SK-N-SH (cell line): ENCODE measurements around the gene LSM3. TPM values are rescaled to one million over a fixed set of nuclear protein-coding genes. Genes with fewer than 3 reads are reported as not detected.

Source experiments
- CTCF ChIA-PET: fragments of 300-600, 350-600 bp; formaldehyde crosslinking; extraction: SDS; loops from one replicate; lab custom pipeline; 2021; lab: Yijun Ruan, JAX
- POLR2A ChIA-PET: fragments of 350-600 bp; sonication (Branson Sonifier 250); formaldehyde crosslinking; extraction: SDS; loops from one replicate; lab custom pipeline; 2020; ENCODE audit warnings: antibody characterized with exemption, inconsistent platforms; lab: Yijun Ruan, JAX
- DNase-seq: peaks from one replicate; pipeline ENCODE4 v3.0.0; 2012
- H2AFZ ChIP-seq: fragments of 200-600 bp; sonication (generic); 2 replicates; pipeline ENCODE4 v1.8.1; 2016; ENCODE audit warnings: antibody characterized with exemption, mild to moderate bottlenecking, low read depth
- H3F3A ChIP-seq: fragments of 200-600 bp; sonication (generic); replicated peaks from 2 replicates; pipeline ENCODE3; 2016; ENCODE audit warnings: antibody characterized with exemption, mild to moderate bottlenecking; ENCODE audit not compliant: insufficient read depth
- H3K27ac ChIP-seq, 2 experiments: fragments of 200-500 bp in 1 of 2; fragments of 200-600 bp in 1 of 2; sonication (Bioruptor generic) in 1 of 2; sonication (generic), shearing (Covaris generic) in 1 of 2; 2 replicates each; pipeline versions ENCODE4 v1.5.1 to v1.6.1; 2014 to 2016; ENCODE audit warnings: low read depth in 2 of 2, inconsistent platforms in 1 of 2, low read length in 1 of 2, mild to moderate bottlenecking in 1 of 2, mixed read lengths in 1 of 2
- H3K27me3 ChIP-seq: fragments of 200-600 bp; sonication (generic), shearing (Covaris generic); 2 replicates; pipeline ENCODE4 v1.6.1; 2016; ENCODE audit warnings: mixed run types; ENCODE audit not compliant: insufficient read depth
- H3K36me3 ChIP-seq, 2 experiments: fragments of 200-500 bp in 1 of 2; fragments of 200-600 bp in 1 of 2; sonication (Bioruptor generic) in 1 of 2; sonication (generic) in 1 of 2; replicated peaks in 1 of 2; 2 replicates each; pipeline versions ENCODE3 to v1.5.1; 2014 to 2016; ENCODE audit warnings: low read length in 1 of 2, mild to moderate bottlenecking in 1 of 2; ENCODE audit not compliant: insufficient read depth in 2 of 2, control insufficient read depth in 1 of 2
- H3K4me1 ChIP-seq, 2 experiments: fragments of 200-500 bp in 1 of 2; fragments of 200-600 bp in 1 of 2; sonication (Bioruptor generic) in 1 of 2; sonication (generic), shearing (Covaris generic) in 1 of 2; 2 replicates each; pipeline versions ENCODE4 v1.5.1 to v1.6.1; 2014 to 2016; ENCODE audit warnings: low read depth in 1 of 2, low read length in 1 of 2, mixed run types in 1 of 2; ENCODE audit not compliant: insufficient read depth in 2 of 2, control insufficient read depth in 1 of 2
- H3K4me2 ChIP-seq: fragments of 200-600 bp; sonication (generic), shearing (Covaris generic); 2 replicates; pipeline ENCODE4 v1.6.1; 2017; ENCODE audit warnings: mixed run types
- H3K4me3 ChIP-seq, 2 experiments: fragments of 200-500 bp in 1 of 2; fragments of 200-600 bp in 1 of 2; sonication (Bioruptor generic) in 1 of 2; sonication (generic), shearing (Covaris generic) in 1 of 2; 2 replicates each; pipeline versions ENCODE4 v1.5.1 to v1.8.1; 2014 to 2016; ENCODE audit warnings: low read depth in 2 of 2, inconsistent platforms in 1 of 2, low read length in 1 of 2, mild to moderate bottlenecking in 1 of 2, mixed read lengths in 1 of 2, moderate library complexity in 1 of 2
- H3K79me2 ChIP-seq: fragments of 200-600 bp; sonication (generic); 2 replicates; pipeline ENCODE4 v1.8.1; 2017; ENCODE audit warnings: mild to moderate bottlenecking; ENCODE audit not compliant: insufficient read depth
- H3K9ac ChIP-seq: fragments of 200-600 bp; sonication (generic); 2 replicates; pipeline ENCODE4 v1.6.1; 2017; ENCODE audit warnings: mixed run types
- H3K9me2 ChIP-seq: fragments of 200-600 bp; sonication (generic); 2 replicates; pipeline ENCODE4 v1.6.1; 2017; ENCODE audit warnings: mixed run types
- H3K9me3 ChIP-seq: fragments of 200-600 bp; sonication (generic); 2 replicates; pipeline ENCODE4 v1.6.1; 2017; ENCODE audit warnings: mixed run types, mild to moderate bottlenecking, moderate library complexity
- H4K20me1 ChIP-seq: fragments of 200-600 bp; sonication (generic); 2 replicates; pipeline ENCODE4 v1.6.1; 2017; ENCODE audit warnings: mild to moderate bottlenecking, mixed run types; ENCODE audit not compliant: insufficient read depth
- CHD2 ChIP-seq: fragments of 150-350 bp; IDR thresholded peaks from 2 replicates; pipeline ENCODE4 v1.6.1; 2018; ENCODE audit warnings: low read length; ENCODE audit not compliant: partially characterized antibody
- ELF1 ChIP-seq: IDR thresholded peaks from 2 replicates; pipeline ENCODE4 v1.4.0; 2012
- EZH2phosphoT487 ChIP-seq: fragments of 200-600 bp; sonication (generic); IDR thresholded peaks from 2 replicates; pipeline ENCODE4 v1.6.1; 2017; ENCODE audit warnings: low read depth, mixed run types, mild to moderate bottlenecking, antibody characterized with exemption, moderate library complexity, borderline replicate concordance
- FOXM1 ChIP-seq: IDR thresholded peaks from 2 replicates; pipeline ENCODE4 v1.4.0; 2012; ENCODE audit warnings: low read depth, mild to moderate bottlenecking
- GATA2 ChIP-seq: sonication (generic); formaldehyde crosslinking; IDR thresholded peaks from 2 replicates; pipeline ENCODE4 v1.5.0; 2020; ENCODE audit warnings: mild to moderate bottlenecking, missing genetic modification reagents
- IRF3 ChIP-seq: fragments of 150-350 bp; IDR thresholded peaks from 2 replicates; pipeline ENCODE4 v1.6.1; 2016; ENCODE audit warnings: mild to moderate bottlenecking, low read depth, low read length
- JUND ChIP-seq: IDR thresholded peaks from 2 replicates; pipeline ENCODE4 v1.4.0; 2012
- MAX ChIP-seq: IDR thresholded peaks from 2 replicates; pipeline ENCODE4 v1.4.0; 2012; ENCODE audit warnings: low read depth
- NFIC ChIP-seq: IDR thresholded peaks from 2 replicates; pipeline ENCODE4 v1.4.0; 2012; ENCODE audit warnings: borderline replicate concordance
- RAD21 ChIP-seq: IDR thresholded peaks from 2 replicates; pipeline ENCODE4 v1.6.1; 2012; ENCODE audit warnings: mild to moderate bottlenecking, low read length
- RFX5 ChIP-seq: IDR thresholded peaks from 2 replicates; pipeline ENCODE4 v1.6.1; 2012; ENCODE audit warnings: mild to moderate bottlenecking, improper control_type of control experiment, low read length
- YY1 ChIP-seq: IDR thresholded peaks from 2 replicates; pipeline ENCODE4 v1.4.0; 2012; ENCODE audit warnings: low read depth, mild to moderate bottlenecking
- WGBS: methylation state at CpG from one replicate; pipeline ENCODE4 v1.1.6; 2017; ENCODE audit warnings: low lambda C conversion rate; 5-methylcytosine and 5-hydroxymethylcytosine counted together
- polyA plus RNA-seq, 3 experiments: library from polyadenylated mRNA; depleted of rRNA; stranded (reverse); fragments of >200 nt; gene quantifications; 2 replicates each; pipeline ENCODE4 v1.2.3, GENCODE V29; 2012
- TF ChIP-seq, protein P1 (sequence below): fragments of 200-600 bp; sonication (generic); IDR thresholded peaks from 2 replicates; pipeline ENCODE4 v1.6.1; 2017; ENCODE audit warnings: antibody characterized with exemption, mild to moderate bottlenecking, moderate library complexity
- TF ChIP-seq, protein P2 (sequence below): IDR thresholded peaks from 2 replicates; pipeline ENCODE4; 2012

The LSM3 gene
- polyA plus RNA-seq, 1 of the 3 experiments (the other 2 are of a cell fraction), result 5.1 TPM

GRCh38 chr3:14231145-14231990 is 52.8 kb downstream of the LSM3 start:
- no peaks in the 10 kb centered on the region for H3K79me2 ChIP-seq
- ChIA-PET POLR2A (no interaction called here), CTCF (interaction anchor here (0.9 to 3.5 kb wide), 4 partner anchors 15 to 335 kb away, joined by 3 to 23 read pairs (median 8); no protein-coding TSS in a partner anchor)
- peaks cover 0 to 7% of the 10 kb centered on the region in 2 experiments; a peak in 2 of 4 replicates for H3K4me1 ChIP-seq
- H3K27ac ChIP-seq, result no peak overlapping the region
- no peaks in the 10 kb centered on the region for H3K36me3 ChIP-seq
- H3K4me3 ChIP-seq, result no peak overlapping the region
- H3K27me3 ChIP-seq, result no peaks in the 10 kb centered on the region
- no peak overlapping the region for H2AFZ ChIP-seq
- H3K4me2 ChIP-seq, result no peak overlapping the region
- no peaks in the 10 kb centered on the region for H3K9me3 ChIP-seq
- no peaks in the 10 kb centered on the region for H4K20me1 ChIP-seq
- WGBS, result 50% methylated on average over 9 of the region's 9 CpGs
- no peaks in the 10 kb centered on the region for H3F3A ChIP-seq
- no peak for DNase-seq
- TF ChIP-seq, protein P1, sequence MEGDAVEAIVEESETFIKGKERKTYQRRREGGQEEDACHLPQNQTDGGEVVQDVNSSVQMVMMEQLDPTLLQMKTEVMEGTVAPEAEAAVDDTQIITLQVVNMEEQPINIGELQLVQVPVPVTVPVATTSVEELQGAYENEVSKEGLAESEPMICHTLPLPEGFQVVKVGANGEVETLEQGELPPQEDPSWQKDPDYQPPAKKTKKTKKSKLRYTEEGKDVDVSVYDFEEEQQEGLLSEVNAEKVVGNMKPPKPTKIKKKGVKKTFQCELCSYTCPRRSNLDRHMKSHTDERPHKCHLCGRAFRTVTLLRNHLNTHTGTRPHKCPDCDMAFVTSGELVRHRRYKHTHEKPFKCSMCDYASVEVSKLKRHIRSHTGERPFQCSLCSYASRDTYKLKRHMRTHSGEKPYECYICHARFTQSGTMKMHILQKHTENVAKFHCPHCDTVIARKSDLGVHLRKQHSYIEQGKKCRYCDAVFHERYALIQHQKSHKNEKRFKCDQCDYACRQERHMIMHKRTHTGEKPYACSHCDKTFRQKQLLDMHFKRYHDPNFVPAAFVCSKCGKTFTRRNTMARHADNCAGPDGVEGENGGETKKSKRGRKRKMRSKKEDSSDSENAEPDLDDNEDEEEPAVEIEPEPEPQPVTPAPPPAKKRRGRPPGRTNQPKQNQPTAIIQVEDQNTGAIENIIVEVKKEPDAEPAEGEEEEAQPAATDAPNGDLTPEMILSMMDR, result no peak
- TF ChIP-seq ELF1 (no peak), CHD2 (no peak), RFX5 (no peak), NFIC (no peak), RAD21 (no peak), MAX (no peak), GATA2 (CRISPR knock-in tag) (no peak), JUND (no peak)
- no peaks in the 10 kb centered on the region for H3K9me2 ChIP-seq
- no peak overlapping the region for H3K9ac ChIP-seq

GRCh38 chr3:14231998-14232501 is 53.4 kb downstream of the LSM3 start:
- no peaks in the 10 kb centered on the region for H3F3A ChIP-seq
- no peaks in the 10 kb centered on the region for H3K36me3 ChIP-seq
- H3K27ac ChIP-seq, result no peak overlapping the region
- H4K20me1 ChIP-seq, result no peaks in the 10 kb centered on the region
- H3K9ac ChIP-seq, result no peak overlapping the region
- H2AFZ ChIP-seq, result no peak overlapping the region
- H3K4me1 ChIP-seq, result peaks cover 0 to 7% of the 10 kb centered on the region in 2 experiments; a peak in 2 of 4 replicates
- WGBS, result 51% methylated on average over 4 of the region's 4 CpGs
- no peaks in the 10 kb centered on the region for H3K9me3 ChIP-seq
- no peak for DNase-seq
- no peak overlapping the region for H3K4me2 ChIP-seq
- no peaks in the 10 kb centered on the region for H3K9me2 ChIP-seq
- no peaks in the 10 kb centered on the region for H3K27me3 ChIP-seq
- POLR2A ChIA-PET, result no interaction called here
- no peaks in the 10 kb centered on the region for H3K79me2 ChIP-seq
- TF ChIP-seq YY1 (no peak), EZH2phosphoT487 (no peak), MAX (no peak), FOXM1 (no peak), IRF3 (no peak), JUND (no peak), NFIC (no peak)
- TF ChIP-seq, protein P2, sequence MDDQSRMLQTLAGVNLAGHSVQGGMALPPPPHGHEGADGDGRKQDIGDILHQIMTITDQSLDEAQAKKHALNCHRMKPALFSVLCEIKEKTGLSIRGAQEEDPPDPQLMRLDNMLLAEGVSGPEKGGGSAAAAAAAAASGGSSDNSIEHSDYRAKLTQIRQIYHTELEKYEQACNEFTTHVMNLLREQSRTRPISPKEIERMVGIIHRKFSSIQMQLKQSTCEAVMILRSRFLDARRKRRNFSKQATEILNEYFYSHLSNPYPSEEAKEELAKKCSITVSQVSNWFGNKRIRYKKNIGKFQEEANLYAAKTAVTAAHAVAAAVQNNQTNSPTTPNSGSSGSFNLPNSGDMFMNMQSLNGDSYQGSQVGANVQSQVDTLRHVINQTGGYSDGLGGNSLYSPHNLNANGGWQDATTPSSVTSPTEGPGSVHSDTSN, result no peak
- H3K4me3 ChIP-seq, result no peak overlapping the region
- CTCF ChIA-PET, result interaction anchor here (1.8 to 2.1 kb wide), 2 partner anchors 16 to 28 kb away, joined by 6 to 10 read pairs; no protein-coding TSS in a partner anchor
